Inferior parietal cortex (tissue), 1 donor: Measurements from ENCODE around the gene USP3.
"Not testable (repeated sequence)": the region's sequence is repeated elsewhere in the genome, so short reads cannot be mapped to it uniquely, and the experiment has no call there.

Experiments
- DNase-seq: peaks from one replicate; pipeline ENCODE4 v3.0.0-alpha.2; 2016; ENCODE audit errors: extremely low spot score

Gene USP3

DNA sequence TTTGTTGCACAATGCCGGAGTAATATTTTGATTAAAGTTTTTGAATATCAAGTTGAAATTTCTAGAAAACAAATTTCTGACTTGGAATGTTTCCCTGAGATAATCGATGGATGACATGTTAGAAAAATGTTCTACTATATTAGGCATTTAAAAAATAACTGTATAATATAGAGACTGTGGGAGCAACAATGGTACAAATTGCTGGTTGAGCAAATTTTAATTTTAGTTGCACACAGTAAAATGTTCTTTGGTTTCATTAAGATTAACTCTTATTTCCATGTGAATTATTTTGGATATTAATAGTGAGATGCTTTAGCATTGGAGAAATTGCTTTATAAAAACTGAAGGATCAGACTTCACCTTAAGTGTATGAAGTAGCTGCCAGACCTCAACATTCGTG is 9.3 kb downstream of the USP3 start:
- no peak for DNase-seq

DNA sequence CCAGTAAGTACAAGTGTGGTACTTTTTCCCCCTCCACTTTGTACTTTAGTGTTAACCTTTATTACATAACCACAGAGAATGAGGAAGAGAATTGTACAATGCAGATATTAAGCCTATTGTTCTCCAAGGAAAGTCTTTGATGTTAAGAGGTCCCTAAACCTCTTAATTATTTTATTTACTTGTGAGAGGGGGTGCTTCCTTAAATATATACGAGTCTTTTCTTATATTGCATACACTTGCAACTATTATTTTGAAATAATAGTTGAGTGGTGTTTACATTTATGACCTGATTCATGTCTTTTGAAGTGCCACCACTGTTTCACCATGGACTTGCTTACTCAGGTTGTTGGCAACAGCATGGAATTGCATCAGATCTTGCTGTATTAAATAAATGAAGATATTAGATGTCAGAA is 10.1 kb downstream of the USP3 start:
- no peak for DNase-seq

DNA sequence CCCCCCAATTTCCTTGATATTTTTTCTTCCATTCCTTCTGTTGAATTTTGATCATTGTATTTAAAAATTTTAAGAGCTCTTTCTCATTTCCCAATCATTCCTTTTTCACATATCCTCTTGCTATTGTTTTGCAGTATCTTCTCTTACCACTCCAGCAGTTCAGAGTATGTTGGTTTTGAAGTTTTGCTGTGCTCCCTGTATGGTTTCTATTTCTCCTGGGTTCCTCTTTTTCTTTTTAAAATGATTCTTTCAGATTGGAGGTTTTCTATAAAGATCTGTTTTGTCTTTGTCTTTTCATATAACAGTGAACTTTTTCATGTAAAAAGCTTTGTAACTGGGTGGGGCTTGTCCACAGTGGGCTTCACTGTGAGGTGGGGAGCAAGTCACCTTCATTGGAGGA is 12.8 kb downstream of the USP3 start:
- no peak for DNase-seq

DNA sequence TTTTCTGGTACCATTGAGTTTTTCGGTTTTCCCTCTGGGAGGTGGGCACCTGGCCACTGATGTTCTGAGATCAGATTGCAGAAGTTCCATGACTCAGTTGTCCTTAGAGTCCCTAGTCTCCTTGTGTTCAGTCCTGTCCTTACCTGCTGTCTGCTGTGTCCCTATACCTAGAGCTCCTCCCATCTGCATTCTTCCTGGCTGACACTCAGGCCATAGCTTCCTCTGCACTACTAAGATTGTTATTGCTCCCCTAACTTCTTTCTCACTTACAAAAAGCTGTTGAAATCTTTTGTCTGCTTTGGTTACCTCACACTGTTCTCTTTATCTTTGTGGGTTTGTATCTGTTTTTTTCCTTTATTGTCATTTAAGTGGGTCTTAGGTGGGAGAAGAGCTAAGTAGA is 13.2 kb downstream of the USP3 start:
- no peak for DNase-seq

DNA sequence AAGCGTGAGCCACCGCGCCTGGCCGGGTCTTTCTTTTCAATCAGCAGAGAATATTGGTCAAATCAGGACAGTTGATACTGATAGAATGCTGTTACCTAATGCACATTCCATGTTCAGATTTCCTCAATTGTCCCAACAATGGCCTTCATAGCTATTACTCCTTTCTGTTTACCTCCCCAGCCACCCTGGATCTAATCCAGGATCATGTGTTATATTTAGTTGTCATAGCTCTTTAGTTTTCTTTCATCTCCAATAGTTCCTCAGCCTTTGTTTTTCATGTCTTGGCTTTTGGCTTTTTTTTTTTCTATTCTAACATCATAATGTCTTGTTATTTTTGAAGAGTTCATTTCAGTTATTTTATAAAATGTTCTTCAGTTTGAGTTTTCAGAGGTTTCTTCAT is 14.6 kb downstream of the USP3 start:
- no peak for DNase-seq

DNA sequence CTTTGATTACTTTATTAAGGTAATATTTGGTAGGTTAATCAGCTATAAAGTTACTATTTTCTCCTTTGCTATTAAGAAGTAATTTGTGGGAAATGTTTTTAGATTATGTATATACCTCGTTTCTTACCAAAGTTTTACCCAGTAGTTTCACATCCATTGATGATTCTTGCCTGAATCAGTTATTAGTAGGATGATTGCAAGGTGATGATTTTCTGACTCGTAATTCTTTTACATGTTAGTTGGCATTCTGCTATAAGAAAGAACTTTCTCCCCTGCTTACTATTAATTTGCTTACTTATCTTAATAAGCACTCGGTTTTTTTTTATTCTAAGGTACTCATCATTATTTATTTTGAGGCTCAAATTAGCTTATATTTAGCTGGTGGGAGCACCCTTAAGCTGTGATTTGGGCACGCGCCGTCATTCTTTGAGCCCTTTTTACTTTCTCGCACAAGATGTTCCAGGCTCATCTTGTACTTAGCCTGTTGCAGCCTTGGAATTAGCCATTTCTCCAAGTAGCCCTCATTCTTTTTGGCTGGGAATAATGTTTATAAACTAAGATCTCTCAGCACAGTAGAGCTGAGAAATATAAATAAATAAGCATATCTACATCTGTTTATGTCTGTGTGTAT is 15.3 kb downstream of the USP3 start:
- DNase-seq: no peak

DNA sequence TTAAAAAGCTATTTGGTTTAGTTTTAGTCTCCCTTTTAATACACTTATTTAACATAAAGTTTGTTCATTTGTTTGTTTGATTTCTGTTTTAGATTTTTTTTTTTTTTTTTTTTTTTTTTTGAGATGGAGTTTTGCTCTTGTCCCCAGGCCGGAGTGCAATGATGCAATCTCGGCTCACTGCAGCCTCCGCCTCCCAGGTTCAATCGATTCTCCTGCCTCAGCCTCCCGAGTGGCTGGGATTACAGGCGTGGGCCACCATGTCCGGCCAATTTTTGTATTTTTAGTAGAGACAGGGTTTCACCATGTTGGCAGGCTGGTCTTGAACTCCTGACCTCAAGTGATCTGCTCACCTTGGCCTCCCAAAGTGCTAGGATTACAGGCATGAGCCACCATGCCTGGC is 16.1 kb downstream of the USP3 start:
- not testable (repeated sequence) for DNase-seq

DNA sequence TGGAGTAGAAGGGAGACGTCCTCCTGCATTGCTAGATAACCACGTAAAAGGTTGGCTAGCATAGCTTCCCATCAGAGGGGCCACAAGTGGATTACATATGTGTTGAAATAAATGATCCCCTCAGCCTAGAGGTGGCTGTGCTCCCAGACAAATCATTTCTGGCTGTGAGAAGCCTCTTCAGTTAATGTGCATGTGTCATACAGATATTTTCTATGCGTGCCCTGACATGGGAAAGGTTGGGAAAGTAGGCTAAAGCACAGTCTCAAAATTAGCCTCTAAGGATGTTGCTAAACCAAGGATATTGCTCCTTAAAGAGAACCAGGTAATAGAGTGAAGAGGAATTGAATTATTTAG is 17.8 kb downstream of the USP3 start:
- DNase-seq: no peak

DNA sequence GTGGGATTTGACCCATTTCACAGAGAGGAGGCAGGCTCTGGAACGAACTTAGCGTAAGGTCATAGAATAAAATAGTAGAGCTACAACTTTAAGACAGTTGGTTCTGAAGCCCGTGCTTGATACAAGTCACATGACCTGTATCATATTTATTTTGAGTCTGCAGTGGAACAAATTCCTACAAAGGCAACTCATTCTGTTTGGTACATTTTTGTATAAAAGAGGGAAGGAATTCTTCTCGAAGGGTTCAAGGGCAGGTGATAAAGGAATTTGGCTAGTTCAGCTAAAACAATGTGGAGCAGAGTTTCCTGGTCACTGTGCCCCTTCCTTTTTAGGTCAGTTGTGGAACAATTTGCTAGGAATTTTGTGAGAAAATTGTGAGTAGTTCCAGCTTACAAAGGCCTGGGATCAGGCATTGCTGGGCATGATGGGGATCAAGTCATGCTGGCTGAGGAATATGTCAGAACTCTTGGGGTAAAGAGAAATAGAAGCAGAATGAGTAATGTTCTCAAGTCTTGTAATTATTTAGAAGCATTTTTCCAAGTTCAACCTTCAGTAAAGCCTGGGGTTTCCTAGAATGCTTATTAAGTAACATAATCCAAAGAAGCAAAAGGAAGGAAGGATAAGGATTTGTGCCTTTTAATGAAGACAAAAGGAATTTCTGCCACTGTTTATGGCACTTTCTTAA is 19.1 kb downstream of the USP3 start:
- DNase-seq: no peak

DNA sequence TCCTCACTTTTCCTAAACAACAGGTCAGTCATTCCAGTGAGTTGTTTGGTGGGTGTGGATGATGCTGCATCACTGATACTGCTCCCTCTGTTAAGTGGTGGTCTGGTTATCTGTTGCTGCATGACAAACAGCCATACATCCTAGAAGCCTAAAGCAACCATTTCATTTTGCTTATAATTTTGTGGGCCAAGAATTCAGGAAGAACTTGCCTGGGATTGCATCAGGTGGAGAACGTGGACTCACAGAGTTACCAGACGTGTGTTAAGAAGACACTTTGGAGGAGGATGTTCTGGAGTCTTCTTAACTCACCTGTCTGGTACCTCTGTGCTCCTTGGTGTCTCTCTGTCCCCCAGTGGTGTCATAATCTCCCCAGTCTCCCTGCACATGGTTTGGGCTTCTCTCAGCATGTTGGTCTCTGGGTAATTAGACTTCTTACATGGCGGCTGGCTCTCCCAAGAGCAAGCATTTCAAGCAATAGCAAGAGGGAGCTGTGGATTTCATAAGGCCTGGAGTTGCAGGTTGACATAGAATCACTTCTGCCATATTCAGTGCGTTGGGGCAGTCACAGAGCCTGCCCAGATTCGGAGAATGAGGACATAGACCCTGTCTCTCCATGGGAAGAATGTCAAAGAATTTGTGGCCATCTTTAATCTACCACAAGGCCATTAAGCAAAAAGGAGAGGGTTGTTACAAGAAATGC is 20.1 kb downstream of the USP3 start:
- no peak for DNase-seq

DNA sequence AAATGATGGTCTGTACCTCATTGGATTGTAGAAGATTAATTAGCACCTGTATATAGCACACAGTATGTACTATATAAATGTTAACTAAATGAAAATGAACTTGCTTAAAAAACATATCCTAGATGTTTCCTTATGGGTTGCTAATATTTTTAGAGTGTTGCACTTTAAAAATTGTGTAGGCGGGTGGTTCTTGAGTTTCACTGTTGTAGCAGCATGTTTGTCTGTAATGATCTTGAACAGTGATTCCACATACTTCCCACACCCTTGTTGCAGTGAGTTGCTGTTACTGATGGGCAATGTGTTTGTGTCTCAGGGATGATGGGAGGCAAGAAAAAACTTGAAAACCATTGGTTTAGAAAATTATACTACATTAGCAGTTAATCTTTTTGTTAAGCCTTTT is 22.0 kb downstream of the USP3 start:
- no peak for DNase-seq

DNA sequence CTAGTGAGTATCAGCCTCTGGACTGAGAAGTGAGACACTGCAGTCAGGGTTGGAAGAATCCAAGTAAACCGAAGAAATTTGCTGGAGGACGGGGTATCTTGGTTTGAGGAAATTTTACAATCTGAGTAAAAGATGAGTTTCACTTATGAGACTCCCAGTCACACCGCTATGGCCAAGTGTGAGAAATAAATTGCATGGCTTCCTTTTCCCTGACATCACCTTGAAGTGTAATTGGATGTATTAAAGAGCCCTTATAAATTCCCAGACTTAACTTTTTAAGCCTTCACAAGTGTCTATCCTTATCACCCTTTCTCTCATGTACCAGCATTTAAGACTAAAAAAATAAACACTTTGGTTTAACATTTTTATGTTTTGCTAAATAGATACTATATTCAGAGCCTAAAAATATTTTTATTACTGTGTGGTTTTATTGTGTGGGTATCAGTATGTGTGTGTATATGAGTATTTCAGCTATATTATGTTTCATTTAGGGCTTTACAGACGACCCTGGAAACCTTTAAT is 23.8 kb downstream of the USP3 start:
- no peak for DNase-seq

DNA sequence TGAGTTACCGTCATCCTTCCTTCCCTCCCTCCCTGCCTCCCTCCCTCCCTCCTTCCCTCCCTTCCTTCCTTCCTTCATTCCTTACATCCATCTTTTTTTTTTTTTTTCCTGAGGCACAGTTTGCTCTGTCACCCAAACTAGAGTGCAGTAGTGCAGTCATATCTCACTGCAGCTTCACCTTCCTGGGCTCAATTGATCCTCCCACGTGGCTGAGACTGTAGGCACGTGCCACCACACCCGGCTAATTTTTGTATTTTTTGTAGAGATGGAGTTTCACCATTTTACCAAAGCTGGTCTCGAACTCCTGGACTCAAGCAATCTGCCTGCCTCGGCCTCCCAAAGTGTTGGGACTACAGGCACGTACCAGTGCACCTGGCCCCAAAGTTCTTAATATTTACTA is 25.8 kb downstream of the USP3 start:
- DNase-seq: no peak

DNA sequence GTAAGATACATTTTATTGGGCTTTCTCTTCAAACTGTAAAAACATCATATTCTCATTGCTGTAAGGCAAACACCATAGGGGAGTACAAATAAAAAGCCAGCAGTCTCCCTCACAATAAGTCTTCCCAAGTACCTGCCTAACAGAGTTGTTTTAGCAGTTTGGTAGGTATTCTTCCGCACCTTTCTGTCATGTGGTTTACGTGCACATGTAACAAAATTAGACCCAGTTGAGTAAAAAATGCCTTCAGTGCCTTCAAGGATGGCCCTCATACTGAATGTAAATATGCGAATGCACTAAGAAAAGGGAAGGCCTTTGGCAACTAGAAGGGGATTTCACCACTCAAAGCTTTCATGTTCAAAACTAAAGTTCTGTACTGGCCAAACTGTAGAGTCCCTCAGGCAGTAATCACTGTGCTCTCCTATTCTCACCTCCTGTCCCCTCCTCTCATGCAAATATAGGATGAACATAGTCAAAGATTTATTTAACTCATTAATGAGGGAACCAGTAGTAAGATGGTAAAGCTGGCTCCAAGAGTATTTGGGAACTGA is 26.4 kb downstream of the USP3 start:
- DNase-seq: no peak

DNA sequence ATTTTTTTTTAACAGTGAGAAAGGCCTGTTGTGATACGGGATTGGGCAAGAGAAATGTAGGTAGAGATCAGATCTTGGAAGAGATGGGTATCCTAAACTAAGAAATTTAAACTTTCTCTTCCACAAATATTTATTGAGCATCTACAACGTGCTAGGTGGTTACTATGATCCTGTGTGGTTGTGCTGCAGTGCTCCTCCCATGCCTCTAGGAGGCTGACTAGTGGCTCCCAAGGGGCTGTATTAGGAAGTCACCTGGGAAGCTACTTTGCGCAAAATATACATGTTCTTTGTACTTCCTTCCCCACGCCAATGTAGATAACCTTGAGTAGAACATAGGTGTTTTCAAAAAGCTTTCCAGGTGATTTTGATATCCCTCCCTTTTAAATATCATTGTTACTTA is 27.2 kb downstream of the USP3 start:
- DNase-seq: no peak

DNA sequence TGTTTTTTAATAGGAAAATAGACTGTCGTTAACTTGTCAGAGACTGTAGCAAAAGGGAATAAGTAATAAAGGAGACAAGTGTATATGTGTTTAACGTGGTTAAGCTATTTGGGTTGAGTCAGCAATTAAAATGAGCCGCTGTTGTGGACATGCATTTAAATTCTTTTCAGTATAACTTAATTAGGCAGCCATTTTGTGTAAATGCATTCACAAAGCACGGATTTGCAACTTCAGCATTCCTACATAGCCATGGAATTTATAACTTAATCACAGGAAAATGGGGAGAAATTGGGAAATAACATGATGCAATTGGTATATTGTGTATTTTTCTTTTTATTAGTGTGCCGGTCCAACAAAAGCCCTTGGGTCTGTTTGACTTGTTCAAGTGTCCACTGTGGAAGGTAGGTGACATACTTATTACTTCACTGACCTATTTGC is 27.9 kb downstream of the USP3 start:
- DNase-seq: no peak

DNA sequence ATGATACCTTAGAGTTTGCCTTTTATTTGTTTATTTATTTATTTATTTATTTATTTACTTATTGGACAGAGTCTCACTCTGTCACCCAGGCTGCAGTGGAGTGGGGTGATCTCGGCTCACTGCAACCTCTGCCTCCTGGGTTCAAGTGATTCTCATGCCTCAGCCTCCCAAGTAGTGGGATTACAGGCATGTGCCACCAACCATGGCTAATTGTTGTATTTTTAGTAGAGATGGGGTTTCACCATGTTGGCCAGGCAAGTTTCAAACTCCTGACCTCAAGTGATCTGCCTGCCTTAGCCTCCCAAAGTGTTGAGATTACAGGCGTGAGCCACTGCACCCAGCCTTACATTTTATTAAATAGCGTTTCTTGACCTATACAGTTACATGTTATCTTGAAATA is 30.5 kb downstream of the USP3 start:
- DNase-seq: not testable (repeated sequence)

DNA sequence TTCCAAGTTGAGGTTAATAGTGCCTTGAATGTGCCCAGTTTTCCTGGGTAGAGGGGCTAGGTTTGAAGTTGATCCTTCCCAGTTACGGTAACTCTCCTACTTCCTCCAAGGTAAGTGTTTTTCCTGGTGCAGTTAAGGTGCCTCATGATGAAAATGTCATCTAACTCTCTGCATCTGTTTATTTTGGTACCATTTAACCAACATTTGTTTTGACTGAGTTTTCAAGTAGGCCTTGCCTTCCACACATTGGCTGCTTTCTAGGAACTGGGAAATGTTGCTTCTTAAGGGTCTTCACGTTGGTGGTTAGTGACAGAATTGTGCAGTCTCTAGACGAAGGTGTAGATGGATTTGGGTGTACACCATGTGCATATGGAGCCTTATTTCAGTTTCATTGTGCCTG is 31.3 kb downstream of the USP3 start:
- DNase-seq: no peak

DNA sequence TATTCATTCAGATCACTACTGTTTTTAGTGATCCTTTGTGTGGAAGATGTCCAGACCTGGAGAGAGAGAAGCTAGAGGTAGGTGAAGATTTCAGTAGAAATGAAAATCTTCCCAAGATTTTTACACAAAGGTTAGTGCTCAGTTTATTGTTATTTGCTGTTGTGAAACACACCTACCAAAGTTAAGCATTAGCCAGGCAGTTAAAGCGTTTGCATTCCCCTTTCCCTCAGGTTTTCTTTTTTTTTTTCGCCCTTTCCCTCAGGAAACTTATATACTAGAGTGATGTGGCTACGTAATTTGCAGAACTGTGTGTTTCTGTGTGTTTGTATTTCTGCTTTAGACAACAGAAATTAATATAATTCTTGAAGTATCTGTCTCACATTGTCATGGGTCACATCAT is 34.5 kb downstream of the USP3 start:
- no peak for DNase-seq

DNA sequence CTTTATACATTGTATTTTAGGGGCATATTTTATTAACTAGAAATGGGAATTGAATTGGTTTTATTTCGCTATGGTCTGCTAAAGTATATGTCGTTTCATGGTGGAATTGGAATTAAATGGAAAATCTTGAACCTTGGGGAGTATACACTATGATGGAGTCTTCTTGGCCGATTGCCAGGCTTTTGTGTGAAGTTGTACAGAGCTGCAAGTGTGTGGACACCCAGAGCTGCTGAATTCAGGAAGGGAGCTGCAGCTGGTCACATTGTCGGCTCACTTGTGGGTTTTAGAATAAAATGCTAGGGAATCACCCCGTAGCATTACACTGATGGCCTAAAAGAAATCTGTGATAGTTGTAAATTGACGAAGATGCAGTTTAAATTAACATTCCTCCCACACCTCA is 35.1 kb downstream of the USP3 start:
- peak; percentile 26 for DNase-seq

DNA sequence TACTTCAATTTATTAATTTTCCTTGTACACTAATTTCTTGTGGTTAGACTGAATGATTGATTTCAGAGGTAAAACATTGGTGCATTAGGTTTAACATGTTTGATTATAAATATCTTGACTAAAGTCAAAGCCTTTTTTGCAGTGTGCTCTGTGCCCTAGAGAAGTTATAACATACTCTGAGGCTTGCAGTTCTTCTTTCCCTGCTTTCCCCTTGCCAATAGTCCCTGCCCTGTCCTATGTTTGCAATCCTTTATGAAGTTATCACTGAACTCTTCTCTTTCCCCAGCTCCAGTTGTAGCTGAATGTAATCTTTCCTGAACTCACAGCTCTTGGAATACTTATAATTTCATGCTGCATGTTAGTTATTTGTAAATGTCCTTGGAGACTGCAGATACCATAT is 35.6 kb downstream of the USP3 start:
- DNase-seq: no peak

DNA sequence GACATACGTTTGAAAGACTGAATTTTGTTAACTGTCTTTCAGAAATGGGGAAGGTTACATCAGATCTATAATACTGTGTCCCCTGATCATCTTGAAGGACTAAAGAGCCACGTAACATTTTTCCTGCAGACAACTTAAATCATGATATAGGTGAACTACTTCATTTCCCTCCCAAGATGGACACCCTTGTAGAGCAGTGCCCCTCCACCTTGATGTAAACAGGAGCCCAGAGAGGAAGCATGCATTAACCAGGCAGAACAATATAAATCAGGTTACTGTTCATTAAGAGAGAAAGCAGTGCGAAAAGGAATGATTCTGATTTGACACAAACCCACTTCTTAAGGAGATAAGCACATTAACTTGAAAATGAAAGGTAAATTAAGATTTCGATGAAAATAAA is 36.1 kb downstream of the USP3 start:
- no peak for DNase-seq
